OCI-LY7 (cell line): ENCODE data around the gene P2RY14. TPM values are rescaled to one million over a fixed set of nuclear protein-coding genes. Genes with fewer than 3 reads are reported as not detected.

ENCODE experiments used
- BruUV-seq: library from RNA; stranded (reverse); fragments of 400-500 nt; replicated peaks from 2 replicates; lab custom pipeline; 2021; lab: Mats Ljungman, UMichigan
- CTCF ChIA-PET: fragments of 300-600 bp; sonication (Branson Sonifier 250); formaldehyde crosslinking; loops from one replicate; lab custom pipeline; 2022; ENCODE audit warnings: antibody characterized with exemption; ENCODE audit not compliant: unreplicated experiment; lab: Charles Lee
- POLR2A ChIA-PET: fragments of 300-600 bp; sonication (Branson Sonifier 250); formaldehyde crosslinking; loops from one replicate; lab custom pipeline; 2022; ENCODE audit warnings: antibody characterized with exemption; lab: Charles Lee
- DNase-seq: peaks from one replicate; pipeline ENCODE4 v3.0.0-alpha.2; 2015; ENCODE audit warnings: low spot score
- H2AFZ ChIP-seq: fragments of 200-600 bp; sonication (generic), shearing (Covaris generic); 2 replicates; pipeline ENCODE4 v1.6.1; 2014; ENCODE audit warnings: mild to moderate bottlenecking, antibody characterized with exemption, low read length, moderate library complexity
- H3K27ac ChIP-seq: fragments of 200-600 bp; sonication (generic); 2 replicates; pipeline ENCODE4 v1.5.1; 2014; ENCODE audit warnings: mixed run types, low read depth, mild to moderate bottlenecking, moderate library complexity, low read length, inconsistent platforms; ENCODE audit not compliant: poor library complexity, severe bottlenecking
- H3K36me3 ChIP-seq: fragments of 200-600 bp; sonication (generic); 2 replicates; pipeline ENCODE4 v1.6.1; 2014; ENCODE audit warnings: mild to moderate bottlenecking, antibody characterized with exemption, low read length, moderate library complexity, mixed read lengths; ENCODE audit not compliant: insufficient read depth
- H3K4me1 ChIP-seq: fragments of 200-600 bp; sonication (generic); 2 replicates; pipeline ENCODE4 v1.5.1; 2014; ENCODE audit warnings: mild to moderate bottlenecking, low read length; ENCODE audit not compliant: insufficient read depth, poor library complexity, severe bottlenecking
- H3K4me2 ChIP-seq: fragments of 200-600 bp; sonication (generic); 2 replicates; pipeline ENCODE4 v1.6.1; 2014; ENCODE audit warnings: mild to moderate bottlenecking, low read length
- H3K4me3 ChIP-seq: fragments of 200-600 bp; sonication (generic); 2 replicates; pipeline ENCODE4 v1.5.1; 2014; ENCODE audit warnings: mild to moderate bottlenecking, low read depth, low read length; ENCODE audit not compliant: poor library complexity, severe bottlenecking
- H3K79me2 ChIP-seq: fragments of 200-600 bp; sonication (generic); 2 replicates; pipeline ENCODE4 v1.6.1; 2016; ENCODE audit warnings: low read depth, mild to moderate bottlenecking, low read length, moderate library complexity, mixed read lengths; ENCODE audit not compliant: insufficient read depth
- H3K9me2 ChIP-seq: fragments of 200-600 bp; sonication (generic); 2 replicates; pipeline ENCODE4 v1.6.1; 2016; ENCODE audit warnings: mild to moderate bottlenecking, low read length, mixed read lengths; ENCODE audit not compliant: insufficient read depth
- H3K9me3 ChIP-seq: fragments of 200-600 bp; sonication (generic); 2 replicates; pipeline ENCODE4 v1.6.1; 2014; ENCODE audit warnings: mild to moderate bottlenecking, mixed run types, low read length, mixed read lengths
- H4K20me1 ChIP-seq: fragments of 200-600 bp; sonication (generic); 2 replicates; pipeline ENCODE4 v1.6.1; 2014; ENCODE audit warnings: mild to moderate bottlenecking, antibody characterized with exemption, low read length, moderate library complexity, mixed read lengths; ENCODE audit not compliant: insufficient read depth
- CTCF ChIP-seq: fragments of 200-600 bp; sonication (generic); conservative IDR thresholded peaks from 2 replicates; pipeline ENCODE4 v1.5.1; 2014; ENCODE audit warnings: mild to moderate bottlenecking, antibody characterized with exemption, low read length, moderate library complexity, mixed read lengths
- EZH2phosphoT487 ChIP-seq: fragments of 200-600 bp; sonication (generic); IDR thresholded peaks from 2 replicates; pipeline ENCODE4 v1.6.1; 2018; ENCODE audit warnings: low read depth, borderline replicate concordance, mild to moderate bottlenecking, mixed run types, antibody characterized with exemption, low read length, moderate library complexity, mixed read lengths
- intact Hi-C: fragments of 100-400 bp; cut with micrococcal nuclease; formaldehyde crosslinking; loops from one replicate; pipeline ENCODE4 v1.10.0; 2022; ENCODE audit not compliant: unreplicated experiment
- total RNA-seq, 2 experiments: library from RNA; depleted of rRNA in 1 of 2; stranded (reverse); fragments of >200 nt in 1 of 2; shearing (Covaris generic) in 1 of 2; gene quantifications; 2 replicates each; pipeline ENCODE4 v1.2.3, GENCODE V29; 2014 to 2022

Gene P2RY14
- total RNA-seq, 2 experiments from 2014 or later, result not detected

GRCh38 chr3:151236316-151236715, 42.0 kb downstream of the P2RY14 start:
- TF ChIP-seq EZH2phosphoT487 (no peak), CTCF (no peak)
- ChIA-PET POLR2A (interaction anchor here (0.8 to 1.2 kb wide), 2 partner anchors 18 to 51 kb away, joined by 3 to 4 read pairs; no protein-coding TSS in a partner anchor), CTCF (no interaction called here)
- DNase-seq, result no peak
- Histone ChIP-seq H2AFZ (no peak overlapping the region), H3K4me2 (no peak overlapping the region), H3K27ac (no peak overlapping the region), H3K79me2 (no peaks in the 10 kb centered on the region), H3K4me1 (no peaks in the 10 kb centered on the region), H3K9me2 (no peaks in the 10 kb centered on the region), H3K36me3 (no peaks in the 10 kb centered on the region), H3K4me3 (no peak overlapping the region), H3K9me3 (no peaks in the 10 kb centered on the region), H4K20me1 (no peaks in the 10 kb centered on the region)
- intact Hi-C loops, result no loop called here
- no TSS peak for BruUV-seq

- CTCF ChIA-PET, result no interaction called here
- POLR2A ChIA-PET, result interaction anchor here (0.8 to 1.3 kb wide), 3 partner anchors 14 to 92 kb away, joined by 3 to 5 read pairs (median 3); no protein-coding TSS in a partner anchor
- no peaks in the 10 kb centered on the region for H3K9me3 ChIP-seq
Measured at GRCh38 chr3:151234825-151235224, 43.5 kb downstream of the P2RY14 start.

More at GRCh38 chr3:151234825-151235224, 43.5 kb downstream of the P2RY14 start:
- BruUV-seq, result no TSS peak
- no peak overlapping the region for H3K27ac ChIP-seq
- no peaks in the 10 kb centered on the region for H3K9me2 ChIP-seq
- H3K4me2 ChIP-seq, result no peak overlapping the region
- H4K20me1 ChIP-seq, result no peaks in the 10 kb centered on the region
- intact Hi-C loops, result no loop called here
- H3K4me1 ChIP-seq, result peaks cover 8% of the 10 kb centered on the region
- no peak for DNase-seq
- TF ChIP-seq CTCF, result no peak
- TF ChIP-seq EZH2phosphoT487, result no peak
- H3K36me3 ChIP-seq, result no peaks in the 10 kb centered on the region
- no peak overlapping the region for H2AFZ ChIP-seq
- no peak overlapping the region for H3K4me3 ChIP-seq
- no peaks in the 10 kb centered on the region for H3K79me2 ChIP-seq
